Esophagus squamous epithelium (tissue), 5 donors: ENCODE measurements around the gene ARFGAP1. TPM values are rescaled to one million over a fixed set of nuclear protein-coding genes. Genes with fewer than 3 reads are reported as not detected.
"Not testable (repeated sequence)": the region's sequence is repeated elsewhere in the genome, so short reads cannot be mapped to it uniquely, and the experiment has no call there.

Experiments used
- DNase-seq: peaks from one replicate; lab custom pipeline; 2025; lab: John Stamatoyannopoulos, UW
- H3K27ac ChIP-seq, 4 donors: fragments of 200-600 bp; sonication (generic); one replicate each; pipeline ENCODE4 v1.5.1; 2016 to 2019; ENCODE audit warnings: mild to moderate bottlenecking in 1 of 4
- H3K27me3 ChIP-seq, 4 donors: fragments of 200-600 bp; sonication (generic); 1 replicate in 3 of 4; 2 replicates in 1 of 4; pipeline versions ENCODE4 v1.5.1 to v1.6.0; 2017 to 2021; ENCODE audit warnings: antibody characterized with exemption in 1 of 4
- H3K36me3 ChIP-seq, 3 donors: fragments of 200-600 bp; sonication (generic); one replicate each; pipeline ENCODE4 v1.5.1; 2016 to 2019
- H3K4me1 ChIP-seq, 3 donors: fragments of 200-600 bp; sonication (generic); one replicate each; pipeline ENCODE4 v1.5.1; 2017 to 2019
- H3K4me3 ChIP-seq, 4 donors: fragments of 200-600 bp; sonication (generic); 1 replicate in 3 of 4; 2 replicates in 1 of 4; pipeline ENCODE4 v1.5.1; 2016 to 2019; ENCODE audit warnings: mild to moderate bottlenecking in 2 of 4, moderate library complexity in 1 of 4
- H3K9me3 ChIP-seq, 3 donors: fragments of 200-600 bp; sonication (generic); one replicate each; pipeline ENCODE4 v1.5.1; 2016 to 2019
- CTCF ChIP-seq, 6 experiments: fragments of 450-650 bp in 4 of 6; fragments of 200-600 bp in 2 of 6; sonication (generic) in 2 of 6; IDR thresholded peaks; one replicate each; pipeline ENCODE4 v1.5.1; 2016 to 2019; ENCODE audit warnings: antibody characterized with exemption in 6 of 6, mild to moderate bottlenecking in 4 of 6, moderate library complexity in 4 of 6
- POLR2A ChIP-seq, 4 donors: fragments of 450-650 bp; IDR thresholded peaks; one replicate each; pipeline ENCODE4 v1.6.1; 2017; ENCODE audit warnings: antibody characterized with exemption in 4 of 4, mild to moderate bottlenecking in 4 of 4, moderate library complexity in 3 of 4
- WGBS, 2 donors: methylation state at CpG; one replicate each; pipeline ENCODE4 v1.1.5; 2018; 5-methylcytosine and 5-hydroxymethylcytosine counted together
- intact Hi-C: fragments of 100-400 bp; cut with DNase I; formaldehyde crosslinking; loops from one replicate; pipeline ENCODE4 v1.15.0; 2022
- total RNA-seq, 4 donors: library from RNA; depleted of rRNA; stranded (reverse); fragments of >200 nt; gene quantifications; one replicate each; pipeline ENCODE4 v1.1.0, GENCODE V29; 2016
- donor health status: DM: yes; HTN: yes; CAD: no.

ARFGAP1 gene
- total RNA-seq, 4 donors from 2014 or later: 18.4 to 37.4 (median 30.7) TPM

GRCh38 chr20:63297796-63298572 lies 25.4 kb downstream of the ARFGAP1 start:
- H3K4me1 ChIP-seq: no peaks in the 10 kb centered on the region
- H3K27me3 ChIP-seq: peaks cover 0 to 93% (median 11%) of the 10 kb centered on the region in 4 donors
- H3K27ac ChIP-seq: no peak overlapping the region
- TF ChIP-seq CTCF (IDR thresholded peaks at IDR 0.05): no peak
- TF ChIP-seq POLR2A (IDR thresholded peaks at IDR 0.05): no peak
- intact Hi-C loops: no loop called here
- no peaks in the 10 kb centered on the region for H3K36me3 ChIP-seq
- H3K4me3 ChIP-seq: no peak overlapping the region
- peaks cover 0 to 12% (median 9%) of the 10 kb centered on the region in 3 donors for H3K9me3 ChIP-seq
- 74 to 76% methylated on average over 11 to 13 of the region's 16 CpGs for WGBS, 2 donors
- no peak for DNase-seq

DNA sequence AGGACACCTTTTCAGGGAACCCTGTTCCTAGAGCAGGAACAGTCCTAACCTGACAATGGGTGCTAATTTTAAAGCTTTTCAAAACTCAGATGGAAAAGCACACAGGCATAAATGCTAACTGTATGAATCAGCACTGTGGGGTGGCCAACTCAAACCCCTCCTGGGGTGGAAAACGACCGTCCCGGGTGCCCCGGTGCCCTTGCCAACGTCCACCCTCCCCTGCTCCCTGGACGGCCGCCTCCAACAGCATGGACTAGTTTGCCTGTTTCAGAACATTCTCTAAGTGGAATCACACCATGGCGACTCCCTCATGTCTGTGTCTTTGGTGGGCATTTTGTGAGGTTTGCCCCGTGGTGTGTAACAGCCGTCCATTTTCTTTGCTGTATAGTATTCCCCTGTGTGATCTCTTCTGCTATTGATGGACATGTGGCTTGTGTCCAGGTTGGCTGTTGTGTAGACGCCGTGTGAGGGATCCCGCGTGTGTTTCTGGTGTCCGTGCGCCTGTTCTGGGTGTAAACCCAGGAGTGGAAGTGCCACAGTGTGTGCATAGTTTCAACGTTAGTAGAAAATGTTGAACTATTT lies 26.2 kb downstream of the ARFGAP1 start:
- WGBS, 2 donors: 82 to 88% methylated on average over 10 to 17 of the region's 17 CpGs
- TF ChIP-seq POLR2A (IDR thresholded peaks at IDR 0.05) (no peak), CTCF (IDR thresholded peaks at IDR 0.05) (no peak)
- DNase-seq: no peak

GRCh38 chr20:63301671-63302070 lies 29.1 kb downstream of the ARFGAP1 start:
- peaks cover 0 to 12% (median 9%) of the 10 kb centered on the region in 3 donors for H3K9me3 ChIP-seq
- no peak overlapping the region for H3K4me3 ChIP-seq
- intact Hi-C loops: no loop called here
- no peaks in the 10 kb centered on the region for H3K36me3 ChIP-seq
- no peak overlapping the region for H3K27ac ChIP-seq
- DNase-seq: no peak
- TF ChIP-seq POLR2A (IDR thresholded peaks at IDR 0.05) (no peak), CTCF (IDR thresholded peaks at IDR 0.05) (no peak)
- H3K4me1 ChIP-seq: no peaks in the 10 kb centered on the region
- 89 to 100% methylated on average over 1 of the region's 1 CpG for WGBS, 2 donors
- peaks cover 0 to 84% (median 8%) of the 10 kb centered on the region in 4 donors for H3K27me3 ChIP-seq

More for the DNA sequence above, 26.2 kb downstream of the ARFGAP1 start:
- Histone ChIP-seq H3K36me3 (no peaks in the 10 kb centered on the region), H3K27me3 (peaks cover 0 to 90% (median 11%) of the 10 kb centered on the region in 4 donors), H3K27ac (no peak overlapping the region), H3K4me1 (no peaks in the 10 kb centered on the region), H3K4me3 (no peak overlapping the region), H3K9me3 (peaks cover 0 to 12% (median 9%) of the 10 kb centered on the region in 3 donors)
- intact Hi-C loops: no loop called here

GRCh38 chr20:63303095-63303666 lies 30.6 kb downstream of the ARFGAP1 start:
- 52 to 54% methylated on average over 5 of the region's 5 CpGs for WGBS, 2 donors
- Histone ChIP-seq H3K36me3 (no peaks in the 10 kb centered on the region), H3K4me1 (no peaks in the 10 kb centered on the region), H3K4me3 (no peak overlapping the region), H3K9me3 (peaks cover 0 to 12% (median 9%) of the 10 kb centered on the region in 3 donors), H3K27me3 (peaks cover 0 to 84% (median 0%) of the 10 kb centered on the region in 4 donors), H3K27ac (no peak overlapping the region)
- TF ChIP-seq POLR2A (IDR thresholded peaks at IDR 0.05): no peak
- no peak for DNase-seq
- intact Hi-C loops: no loop called here

DNA sequence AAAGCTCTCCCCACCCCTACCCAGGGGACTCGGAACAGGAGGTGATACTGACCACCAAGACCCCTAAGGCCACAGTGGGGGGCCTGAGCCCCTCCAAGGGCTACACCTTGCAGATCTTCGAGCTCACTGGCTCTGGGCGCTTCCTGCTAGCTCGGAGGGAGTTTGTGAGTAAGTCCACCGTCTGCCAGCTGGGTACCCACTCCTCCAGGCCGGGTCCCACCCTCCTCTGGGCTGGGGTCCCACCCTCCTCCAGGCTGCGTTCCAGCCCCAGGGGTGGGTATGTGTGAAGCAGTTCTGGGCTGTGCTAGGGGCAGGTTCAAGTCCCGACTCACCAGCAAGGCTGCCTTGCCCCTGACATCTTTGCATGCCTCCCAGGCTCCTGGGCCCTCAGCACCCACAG lies 32.8 kb downstream of the ARFGAP1 start:
- Histone ChIP-seq H3K27me3 (peaks cover 0 to 84% (median 3%) of the 10 kb centered on the region in 4 donors), H3K36me3 (no peaks in the 10 kb centered on the region), H3K9me3 (peaks cover 0 to 12% (median 9%) of the 10 kb centered on the region in 3 donors), H3K4me3 (no peak overlapping the region), H3K4me1 (peaks cover 0 to 7% (median 0%) of the 10 kb centered on the region in 3 donors), H3K27ac (no peak overlapping the region)
- TF ChIP-seq CTCF (IDR thresholded peaks at IDR 0.05): no peak
- TF ChIP-seq POLR2A (IDR thresholded peaks at IDR 0.05): no peak
- intact Hi-C loops: no loop called here
- WGBS, 2 donors: 55% methylated on average over 4 of the region's 8 CpGs; no CpG with 5 or more reads in 1 of the 2 donors
- no peak for DNase-seq

DNA sequence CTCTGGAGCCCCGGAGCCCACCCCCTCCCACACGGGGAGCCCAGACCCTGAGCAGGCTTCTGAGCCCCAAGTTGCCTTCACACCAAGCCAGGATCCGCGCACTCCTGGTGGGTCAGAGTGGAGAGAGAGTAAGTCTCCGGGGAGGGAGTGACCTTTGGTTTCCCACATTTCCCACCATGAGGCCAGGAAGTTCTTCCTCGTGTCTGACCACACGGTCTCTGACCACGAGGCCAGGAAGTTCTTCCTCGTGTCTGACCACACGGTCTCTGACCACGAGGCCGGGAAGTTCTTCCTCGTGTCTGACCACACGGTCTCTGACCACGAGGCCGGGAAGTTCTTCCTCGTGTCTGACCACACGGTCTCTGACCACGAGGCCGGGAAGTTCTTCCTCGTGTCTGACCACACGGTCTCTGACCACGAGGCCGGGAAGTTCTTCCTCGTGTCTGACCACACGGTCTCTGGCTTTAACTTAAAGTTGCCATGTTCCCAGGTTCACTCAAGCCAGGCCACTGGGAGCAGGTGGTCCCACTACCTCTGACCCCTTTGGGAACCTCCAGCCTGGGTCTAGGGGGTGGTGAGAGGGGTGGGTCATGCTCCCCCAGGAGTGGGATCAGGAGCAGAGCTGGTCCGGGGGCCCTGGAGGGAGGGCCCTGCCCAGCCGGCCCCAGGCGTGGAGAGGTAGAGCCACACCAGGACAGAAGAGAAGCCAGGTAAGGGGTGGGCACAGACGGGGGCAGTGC lies 33.5 kb downstream of the ARFGAP1 start:
- H3K4me3 ChIP-seq, H3K4me1 ChIP-seq, H3K9me3 ChIP-seq, intact Hi-C loops, H3K36me3 ChIP-seq, H3K27ac ChIP-seq, DNase-seq: not testable (repeated sequence)
- 73 to 83% methylated on average over 6 to 7 of the region's 30 CpGs for WGBS, 2 donors
- H3K27me3 ChIP-seq: peaks cover 0 to 79% (median 3%) of the 10 kb centered on the region in 4 donors
